PC-3 (cell line): ENCODE data around the gene BHLHE23. TPM values are rescaled to one million over a fixed set of nuclear protein-coding genes. Genes with fewer than 3 reads are reported as not detected.

Experiments
- ATAC-seq: fragments of 200-7000 bp; cut with Tn5 transposase; 2 replicates; pipeline ENCODE4 v1.9.1; 2020; ENCODE audit warnings: mild to moderate bottlenecking, moderate library complexity
- BruUV-seq: library from RNA; stranded (reverse); fragments of 400-500 nt; replicated peaks from 2 replicates; lab custom pipeline; 2021; lab: Mats Ljungman, UMichigan
- CTCF ChIA-PET: fragments of 300-600 bp; sonication (Branson Sonifier 250); formaldehyde crosslinking; loops from one replicate; lab custom pipeline; 2022; ENCODE audit warnings: antibody characterized with exemption; lab: Charles Lee
- POLR2A ChIA-PET: fragments of 300-600 bp; sonication (Branson Sonifier 250); formaldehyde crosslinking; loops from one replicate; lab custom pipeline; 2022; ENCODE audit warnings: antibody characterized with exemption; ENCODE audit not compliant: unreplicated experiment; lab: Charles Lee
- DNase-seq: peaks from one replicate; pipeline ENCODE4 v3.0.0-alpha.2; 2015
- H2AFZ ChIP-seq: fragments of 300-600 bp; sonication (generic); 2 replicates; pipeline ENCODE4 v1.6.0; 2016; ENCODE audit warnings: antibody characterized with exemption, low read length
- H3F3A ChIP-seq: fragments of 300-600 bp; sonication (generic); one replicate; pipeline ENCODE4 v1.6.0; 2017; ENCODE audit warnings: antibody characterized with exemption, low read length, control low read depth, mild to moderate bottlenecking; ENCODE audit not compliant: unreplicated experiment
- H3K27ac ChIP-seq: fragments of 300-600 bp; sonication (generic); 2 replicates; pipeline ENCODE4 v1.5.1; 2016; ENCODE audit warnings: mild to moderate bottlenecking, low read length
- H3K27me3 ChIP-seq: fragments of 300-600 bp; sonication (generic); 2 replicates; pipeline ENCODE4 v1.6.1; 2016; ENCODE audit warnings: low read length, mixed read lengths
- H3K36me3 ChIP-seq: fragments of 300-600 bp; sonication (generic); 2 replicates; pipeline ENCODE4 v1.6.1; 2016; ENCODE audit warnings: low read depth, mixed run types, low read length, mixed read lengths
- H3K4me1 ChIP-seq: fragments of 300-600 bp; sonication (generic); 2 replicates; pipeline ENCODE4 v1.5.1; 2016; ENCODE audit warnings: low read length; ENCODE audit not compliant: insufficient read depth
- H3K4me2 ChIP-seq: fragments of 300-600 bp; sonication (generic); 2 replicates; pipeline ENCODE4 v1.6.0; 2016; ENCODE audit warnings: low read length
- H3K4me3 ChIP-seq: fragments of 300-600 bp; sonication (generic); 2 replicates; pipeline ENCODE4 v1.5.1; 2016; ENCODE audit warnings: mild to moderate bottlenecking, low read length, mixed read lengths
- H3K79me2 ChIP-seq: fragments of 300-600 bp; sonication (generic); 2 replicates; pipeline ENCODE4 v1.6.1; 2017; ENCODE audit warnings: low read length, mixed read lengths
- H3K9ac ChIP-seq: fragments of 300-600 bp; sonication (generic); 2 replicates; pipeline ENCODE4 v1.6.0; 2016; ENCODE audit warnings: mild to moderate bottlenecking, low read length
- H3K9me2 ChIP-seq: fragments of 300-600 bp; sonication (generic); replicated peaks from 2 replicates; pipeline ENCODE4 v1.6.1; 2016; ENCODE audit warnings: mixed run types, low read length, mixed read lengths
- H3K9me3 ChIP-seq: fragments of 300-600 bp; sonication (generic); 2 replicates; pipeline ENCODE4 v1.6.1; 2016; ENCODE audit warnings: low read length, mixed read lengths
- H4K20me1 ChIP-seq: fragments of 300-600 bp; sonication (generic); 2 replicates; pipeline ENCODE4 v1.6.1; 2016; ENCODE audit warnings: low read length, mixed read lengths
- EZH2 ChIP-seq: fragments of 300-600 bp; sonication (generic); IDR thresholded peaks from one replicate; pipeline ENCODE4 v1.6.1; 2017; ENCODE audit warnings: antibody characterized with exemption, mild to moderate bottlenecking, low read length; ENCODE audit not compliant: unreplicated experiment
- EZH2phosphoT487 ChIP-seq: fragments of 300-600 bp; sonication (generic); IDR thresholded peaks from 2 replicates; pipeline ENCODE4 v1.6.1; 2018; ENCODE audit warnings: mild to moderate bottlenecking, antibody characterized with exemption, low read length, borderline replicate concordance
- intact Hi-C: fragments of 100-400 bp; cut with micrococcal nuclease; formaldehyde crosslinking; loops from 2 replicates; pipeline ENCODE4 v1.9.0; 2023
- total RNA-seq: library from RNA; depleted of rRNA; stranded (reverse); fragments of >200 nt; gene quantifications from 2 replicates; pipeline ENCODE4 v1.2.3, GENCODE V29; 2014
- TF ChIP-seq, protein P1 (sequence below): fragments of 300-600 bp; sonication (generic); conservative IDR thresholded peaks from 2 replicates; pipeline ENCODE4 v1.5.1; 2017; ENCODE audit warnings: antibody characterized with exemption, low read depth, mild to moderate bottlenecking, low read length

BHLHE23 gene
- total RNA-seq, 1 experiment from 2014 or later: not detected

DNA sequence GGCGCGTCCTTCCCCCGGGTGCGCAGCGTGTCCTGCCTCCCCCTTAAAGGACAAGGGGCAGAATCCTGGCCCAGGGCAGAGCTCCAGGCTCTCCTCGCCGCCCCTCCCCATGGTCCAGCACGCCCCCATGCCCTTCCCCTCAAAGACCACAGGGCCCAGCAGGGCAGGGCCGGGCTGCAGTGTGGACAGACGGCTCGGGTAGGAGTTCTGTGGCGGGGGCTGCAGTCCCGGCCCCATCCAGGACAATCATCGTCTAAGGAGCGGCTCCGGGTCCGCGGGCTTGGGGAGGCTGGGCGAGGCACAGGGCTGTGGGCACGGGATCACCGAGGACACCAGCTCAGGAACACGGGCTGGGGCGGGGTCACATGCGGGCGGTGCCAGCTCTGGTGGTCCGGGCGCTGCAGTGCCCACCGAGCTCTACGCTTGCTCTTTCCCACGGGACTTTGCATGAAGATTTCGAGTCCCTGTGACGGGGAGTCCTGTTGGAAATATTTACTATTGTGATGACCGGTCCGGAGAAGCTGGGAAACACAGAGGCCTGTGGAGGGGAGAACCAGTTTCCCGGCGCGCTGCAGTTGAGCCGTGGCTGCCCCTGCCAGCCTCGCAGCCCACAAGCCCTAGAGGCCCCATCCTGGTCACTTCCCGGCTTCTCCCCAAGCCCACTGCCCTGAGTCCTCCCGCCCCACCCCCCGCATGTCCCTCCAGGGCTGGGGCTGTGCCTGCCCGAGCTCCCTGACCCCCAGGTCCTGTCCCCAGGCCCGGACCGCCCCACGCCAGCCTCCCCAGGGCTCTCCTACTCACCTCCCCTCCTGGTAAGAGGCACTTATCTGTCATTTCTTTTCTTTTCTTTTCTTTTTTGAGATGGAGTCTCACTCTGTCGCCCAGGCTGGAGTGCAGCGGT lies 33.7 kb downstream of the BHLHE23 start:
- H3K27ac ChIP-seq: no peak overlapping the region
- POLR2A ChIA-PET: interaction anchor here (0.6 kb wide), 1 partner anchor 83 kb away, joined by 3 read pairs; no protein-coding TSS in a partner anchor
- H4K20me1 ChIP-seq: no peaks in the 10 kb centered on the region

DNA sequence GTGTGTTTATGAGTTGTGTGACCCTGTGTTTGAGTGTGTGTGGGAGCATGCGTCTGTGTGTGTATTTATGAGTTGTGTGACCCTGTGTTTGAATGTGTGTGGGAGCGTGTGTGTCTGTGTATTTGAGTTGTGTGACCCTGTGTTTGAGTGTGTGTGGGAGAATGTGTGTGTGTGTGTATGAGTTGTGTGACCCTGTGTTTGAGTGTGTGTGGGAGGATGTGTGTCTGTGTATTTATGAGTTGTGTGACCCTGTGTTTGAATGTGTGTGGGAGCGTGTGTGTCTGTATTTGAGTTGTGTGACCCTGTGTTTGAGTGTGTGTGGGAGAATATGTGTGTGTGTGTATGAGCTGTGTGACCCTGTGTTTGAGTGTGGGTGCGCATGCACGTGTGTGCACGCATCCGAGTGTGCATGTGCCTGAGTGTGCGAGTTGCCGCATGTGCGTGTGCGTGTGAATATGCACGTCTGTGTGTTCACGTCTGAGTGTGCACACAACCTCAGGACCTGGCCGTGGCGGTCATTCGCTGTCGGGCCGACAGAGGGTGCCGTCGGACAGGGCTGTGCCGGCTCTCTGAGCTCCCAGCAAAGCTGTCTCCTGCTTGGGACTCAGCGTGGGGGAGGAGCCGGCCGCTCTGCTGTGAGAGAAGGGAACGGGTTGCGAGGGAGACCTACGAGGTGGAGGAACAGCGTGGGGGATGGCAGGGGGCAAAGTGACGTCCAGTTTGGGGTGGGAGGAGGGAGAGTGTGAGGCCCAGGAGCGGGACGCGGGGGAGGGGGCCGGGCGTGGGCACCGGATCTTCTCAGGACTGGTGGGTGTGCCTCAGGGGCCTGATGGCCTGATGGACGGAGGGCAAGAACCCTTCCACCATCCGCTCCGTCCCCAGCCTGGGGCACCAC lies 34.6 kb downstream of the BHLHE23 start:
- no TSS peak for BruUV-seq
- Histone ChIP-seq H3K79me2 (no peaks in the 10 kb centered on the region), H3K9ac (no peak overlapping the region), H3K4me2 (peak overlapping the region; percentile 84), H3K9me2 (no peaks in the 10 kb centered on the region), H3K27ac (no peak overlapping the region), H3K27me3 (peaks cover 36% of the 10 kb centered on the region), H4K20me1 (no peaks in the 10 kb centered on the region), H3K4me3 (peak overlapping the region; percentile 60), H3K4me1 (peaks cover 5% of the 10 kb centered on the region; the same call in 1 of the 2 replicates), H2AFZ (peak overlapping the region; percentile 72), H3F3A (no peaks in the 10 kb centered on the region), H3K36me3 (no peaks in the 10 kb centered on the region), H3K9me3 (no peaks in the 10 kb centered on the region)
- DNase-seq (peak; percentile 86), ATAC-seq (peak; percentile 93)
- intact Hi-C loops: loop anchor here (1.0 kb wide), 1 partner anchor 37 kb away; no protein-coding TSS in a partner anchor
- ChIA-PET CTCF (interaction anchor here (0.5 to 1.2 kb wide), 8 partner anchors 13 to 243 kb away, joined by 3 to 34 read pairs (median 4); no protein-coding TSS in a partner anchor), POLR2A (interaction anchor here (0.6 kb wide), 1 partner anchor 84 kb away, joined by 3 read pairs; no protein-coding TSS in a partner anchor)
- TF ChIP-seq EZH2 (no peak), EZH2phosphoT487 (no peak)
- TF ChIP-seq, protein P1, sequence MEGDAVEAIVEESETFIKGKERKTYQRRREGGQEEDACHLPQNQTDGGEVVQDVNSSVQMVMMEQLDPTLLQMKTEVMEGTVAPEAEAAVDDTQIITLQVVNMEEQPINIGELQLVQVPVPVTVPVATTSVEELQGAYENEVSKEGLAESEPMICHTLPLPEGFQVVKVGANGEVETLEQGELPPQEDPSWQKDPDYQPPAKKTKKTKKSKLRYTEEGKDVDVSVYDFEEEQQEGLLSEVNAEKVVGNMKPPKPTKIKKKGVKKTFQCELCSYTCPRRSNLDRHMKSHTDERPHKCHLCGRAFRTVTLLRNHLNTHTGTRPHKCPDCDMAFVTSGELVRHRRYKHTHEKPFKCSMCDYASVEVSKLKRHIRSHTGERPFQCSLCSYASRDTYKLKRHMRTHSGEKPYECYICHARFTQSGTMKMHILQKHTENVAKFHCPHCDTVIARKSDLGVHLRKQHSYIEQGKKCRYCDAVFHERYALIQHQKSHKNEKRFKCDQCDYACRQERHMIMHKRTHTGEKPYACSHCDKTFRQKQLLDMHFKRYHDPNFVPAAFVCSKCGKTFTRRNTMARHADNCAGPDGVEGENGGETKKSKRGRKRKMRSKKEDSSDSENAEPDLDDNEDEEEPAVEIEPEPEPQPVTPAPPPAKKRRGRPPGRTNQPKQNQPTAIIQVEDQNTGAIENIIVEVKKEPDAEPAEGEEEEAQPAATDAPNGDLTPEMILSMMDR: peak; percentile 88

More for the DNA sequence above, 33.7 kb downstream of the BHLHE23 start:
- intact Hi-C loops: loop anchor here (1.0 kb wide), 1 partner anchor 36 kb away; no protein-coding TSS in a partner anchor
- BruUV-seq: no TSS peak
- TF ChIP-seq EZH2phosphoT487 (no peak), EZH2 (no peak)
- TF ChIP-seq, protein P1: no peak
- Histone ChIP-seq H3K9ac (no peak overlapping the region), H3K9me3 (no peaks in the 10 kb centered on the region), H2AFZ (peak overlapping the region; percentile 72), H3K27me3 (peaks cover 36% of the 10 kb centered on the region), H3K4me2 (peak overlapping the region; percentile 84), H3K79me2 (no peaks in the 10 kb centered on the region), H3K4me1 (peaks cover 5% of the 10 kb centered on the region; the same call in 1 of the 2 replicates), H3F3A (no peaks in the 10 kb centered on the region), H3K36me3 (no peaks in the 10 kb centered on the region), H3K9me2 (no peaks in the 10 kb centered on the region), H3K4me3 (peak overlapping the region; percentile 60)
- DNase-seq: no peak
- ATAC-seq: no peak
- CTCF ChIA-PET: interaction anchor here (0.5 to 1.2 kb wide), 8 partner anchors 13 to 242 kb away, joined by 3 to 34 read pairs (median 4); no protein-coding TSS in a partner anchor
